GM04503 (cell line): Measurements from ENCODE around the gene ZMIZ1.

Experiments
- DNase-seq: peaks from one replicate; pipeline ENCODE4 v3.0.0-alpha.2; 2012; ENCODE audit warnings: low read depth

The ZMIZ1 gene

GRCh38 chr10:79170993-79171392 lies 102.2 kb downstream of the ZMIZ1 start:
- no peak for DNase-seq

- no peak for DNase-seq
These were observed 102.7 kb downstream of the ZMIZ1 start for GRCh38 chr10:79171504-79171903.

- DNase-seq: no peak
These were observed 104.1 kb downstream of the ZMIZ1 start for GRCh38 chr10:79172881-79173280.

GRCh38 chr10:79173582-79174262 lies 105.0 kb downstream of the ZMIZ1 start:
- DNase-seq: no peak

- no peak for DNase-seq
These were observed 107.3 kb downstream of the ZMIZ1 start for GRCh38 chr10:79176052-79176501.

- DNase-seq: no peak
These were observed 108.3 kb downstream of the ZMIZ1 start for GRCh38 chr10:79176949-79177602.

GRCh38 chr10:79178070-79178576 lies 109.4 kb downstream of the ZMIZ1 start:
- DNase-seq: no peak

GRCh38 chr10:79178614-79179163 lies 109.9 kb downstream of the ZMIZ1 start:
- no peak for DNase-seq

GRCh38 chr10:79179164-79179956 lies 110.6 kb downstream of the ZMIZ1 start:
- DNase-seq: no peak

- no peak for DNase-seq
These were observed 111.2 kb downstream of the ZMIZ1 start for GRCh38 chr10:79179957-79180309.

- no peak for DNase-seq
These were observed 111.9 kb downstream of the ZMIZ1 start for GRCh38 chr10:79180414-79181221.

- no peak for DNase-seq
These were observed 112.5 kb downstream of the ZMIZ1 start for GRCh38 chr10:79181227-79181626.

GRCh38 chr10:79181698-79182521 lies 113.1 kb downstream of the ZMIZ1 start:
- DNase-seq: no peak

- DNase-seq: no peak
These were observed 114.2 kb downstream of the ZMIZ1 start for GRCh38 chr10:79182781-79183467.

- DNase-seq: no peak
These were observed 114.7 kb downstream of the ZMIZ1 start for GRCh38 chr10:79183468-79183865.

GRCh38 chr10:79184145-79184625 lies 115.4 kb downstream of the ZMIZ1 start:
- DNase-seq: no peak

- DNase-seq: no peak
These were observed 115.9 kb downstream of the ZMIZ1 start for GRCh38 chr10:79184657-79185056.

- DNase-seq: no peak
These were observed 116.5 kb downstream of the ZMIZ1 start for GRCh38 chr10:79185067-79185774.

- DNase-seq: no peak
These were observed 117.1 kb downstream of the ZMIZ1 start for GRCh38 chr10:79185796-79186374.
